ENCODE results near the gene TSNAXIP1. TPM values are rescaled to one million over a fixed set of nuclear protein-coding genes. Genes with fewer than 3 reads are reported as not detected.

TSNAXIP1 gene
- total RNA-seq, 1 experiment from 2014 or later = 0.84 TPM

DNA sequence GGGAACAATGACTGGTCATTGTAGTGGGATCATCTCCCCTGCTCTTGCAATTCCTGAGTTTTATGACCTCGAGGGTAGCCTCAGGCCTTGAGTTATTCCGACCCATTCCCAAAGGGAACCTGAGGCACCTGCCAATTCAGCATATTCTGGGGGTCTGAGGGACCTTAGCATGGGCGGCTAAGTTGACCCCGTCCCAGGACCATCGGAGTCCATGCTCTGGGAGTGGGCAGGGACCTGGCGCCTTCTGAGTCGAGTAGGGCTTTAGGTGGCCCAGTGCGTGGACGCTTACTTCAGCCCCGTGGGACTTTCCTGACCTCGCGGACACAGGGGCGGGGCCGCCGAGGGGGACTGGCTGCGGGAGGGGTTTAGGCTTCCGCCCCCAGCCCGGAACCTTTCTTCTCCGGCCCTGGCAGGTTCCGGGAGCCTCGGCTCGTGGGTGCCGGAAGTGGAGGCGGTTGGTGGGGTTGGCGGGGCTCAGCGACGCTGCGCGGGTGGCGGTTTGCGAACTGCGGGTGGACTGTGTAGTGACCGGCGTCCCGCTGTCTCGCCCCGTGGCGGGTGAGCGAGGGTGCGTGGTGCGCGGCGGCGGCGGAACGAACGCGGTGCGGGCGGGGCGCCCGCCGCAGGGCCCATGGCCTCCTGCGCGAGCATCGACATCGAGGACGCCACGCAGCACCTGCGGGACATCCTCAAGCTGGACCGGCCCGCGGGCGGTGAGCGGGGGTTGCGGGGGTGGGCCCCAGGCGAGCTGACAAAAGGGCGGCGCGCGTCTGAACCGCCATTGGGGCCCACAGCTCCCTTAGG, 66.1 kb downstream of the TSNAXIP1 start, which contains the start of gene EDC4:
TSS of gene EDC4 (plus strand) at position 422 of the 804 bp plus-strand sequence. CDS start at position 632, 210 bp downstream.
- peak within 1 kb of the TSS; percentile 90 for H3K4me3 Mint-ChIP-seq (ENCODE audit: unreplicated experiment)

GRCh38 chr16:67873435-67874370, 67.0 kb downstream of the TSNAXIP1 start:
- no peak for DNase-seq
- H3K4me3 ChIP-seq (ENCODE audit: low read depth, low read length) = peak overlapping the region; percentile 93
- POLR2A ChIA-PET = interaction anchor here (0.7 to 1.0 kb wide), 2 partner anchors 29 to 150 kb away, joined by 3 to 4 read pairs; partner anchors contain the start of genes DDX28 and DUS2
- H3K36me3 ChIP-seq (ENCODE audit: control insufficient read depth, insufficient read depth, low read length) = peaks cover 18% of the 10 kb centered on the region
- BruUV-seq (replicated peaks) = TSS peak; percentile 42
- H3K4me3 Mint-ChIP-seq (ENCODE audit: unreplicated experiment) = peak overlapping the region; percentile 90
- no peaks in the 10 kb centered on the region for H3K27me3 Mint-ChIP-seq (ENCODE audit: insufficient read depth, unreplicated experiment)
- TF ChIP-seq, protein P1, sequence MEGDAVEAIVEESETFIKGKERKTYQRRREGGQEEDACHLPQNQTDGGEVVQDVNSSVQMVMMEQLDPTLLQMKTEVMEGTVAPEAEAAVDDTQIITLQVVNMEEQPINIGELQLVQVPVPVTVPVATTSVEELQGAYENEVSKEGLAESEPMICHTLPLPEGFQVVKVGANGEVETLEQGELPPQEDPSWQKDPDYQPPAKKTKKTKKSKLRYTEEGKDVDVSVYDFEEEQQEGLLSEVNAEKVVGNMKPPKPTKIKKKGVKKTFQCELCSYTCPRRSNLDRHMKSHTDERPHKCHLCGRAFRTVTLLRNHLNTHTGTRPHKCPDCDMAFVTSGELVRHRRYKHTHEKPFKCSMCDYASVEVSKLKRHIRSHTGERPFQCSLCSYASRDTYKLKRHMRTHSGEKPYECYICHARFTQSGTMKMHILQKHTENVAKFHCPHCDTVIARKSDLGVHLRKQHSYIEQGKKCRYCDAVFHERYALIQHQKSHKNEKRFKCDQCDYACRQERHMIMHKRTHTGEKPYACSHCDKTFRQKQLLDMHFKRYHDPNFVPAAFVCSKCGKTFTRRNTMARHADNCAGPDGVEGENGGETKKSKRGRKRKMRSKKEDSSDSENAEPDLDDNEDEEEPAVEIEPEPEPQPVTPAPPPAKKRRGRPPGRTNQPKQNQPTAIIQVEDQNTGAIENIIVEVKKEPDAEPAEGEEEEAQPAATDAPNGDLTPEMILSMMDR (IDR thresholded peaks at IDR 0.05; ENCODE audit: insufficient read depth in 1 of 2, low read depth in 1 of 2, low read length in 1 of 2, severe bottlenecking in 1 of 2, unreplicated experiment in 1 of 2) = no peak
- peaks cover 20% of the 10 kb centered on the region for H3K4me1 Mint-ChIP-seq (ENCODE audit: low read depth, unreplicated experiment)
- H3K27me3 ChIP-seq (replicated peaks; ENCODE audit: control insufficient read depth, insufficient read depth, low read length) = no peaks in the 10 kb centered on the region
- no peaks in the 10 kb centered on the region for H3K9me3 Mint-ChIP-seq (ENCODE audit: unreplicated experiment)
- peaks cover 79% of the 10 kb centered on the region for H3K36me3 Mint-ChIP-seq (ENCODE audit: insufficient read depth, unreplicated experiment)
- CTCF ChIA-PET = interaction anchor here (0.6 to 2.0 kb wide), 5 partner anchors 10 to 67 kb away, joined by 3 to 20 read pairs (median 4); partner anchors contain the start of genes NRN1L, RANBP10 and TSNAXIP1
- H3K4me1 ChIP-seq = peaks cover 7% of the 10 kb centered on the region; the same call in 1 of the 2 replicates
- intact Hi-C loops (cut with micrococcal nuclease; ENCODE audit: unreplicated experiment) = loop anchor here (1.0 to 2.0 kb wide), 3 partner anchors 10 to 57 kb away; partner anchors contain the start of genes CENPT and NUTF2
- H3K27ac Mint-ChIP-seq (ENCODE audit: unreplicated experiment) = peak overlapping the region; percentile 87
- H3K9me3 ChIP-seq = no peaks in the 10 kb centered on the region

More for the DNA sequence above, 66.1 kb downstream of the TSNAXIP1 start, which contains the start of gene EDC4:
- peak; percentile 87 to 91 for DNase-seq
- H3K27ac Mint-ChIP-seq (ENCODE audit: unreplicated experiment) = peak within 1 kb of the TSS; percentile 87
- Histone ChIP-seq H3K4me1 (peaks cover 7% of the 10 kb centered on the region; the same call in 1 of the 2 replicates), H3K9me3 (no peaks in the 10 kb centered on the region), H3K27me3 (replicated peaks; ENCODE audit: control insufficient read depth, insufficient read depth, low read length) (no peaks in the 10 kb centered on the region), H3K4me3 (ENCODE audit: low read depth, low read length) (peak within 1 kb of the TSS; percentile 93), H3K36me3 (ENCODE audit: control insufficient read depth, insufficient read depth, low read length) (peaks cover 20% of the 10 kb centered on the region)
- CTCF ChIA-PET = interaction anchor here (0.6 to 2.0 kb wide), 5 partner anchors 11 to 66 kb away, joined by 3 to 20 read pairs (median 4); partner anchors contain the start of genes NRN1L, RANBP10 and TSNAXIP1
- peaks cover 77% of the 10 kb centered on the region for H3K36me3 Mint-ChIP-seq (ENCODE audit: insufficient read depth, unreplicated experiment)
- no peaks in the 10 kb centered on the region for H3K27me3 Mint-ChIP-seq (ENCODE audit: insufficient read depth, unreplicated experiment)
- BruUV-seq (replicated peaks) = no TSS peak
- POLR2A ChIA-PET = interaction anchor here (0.7 to 1.0 kb wide), 2 partner anchors 28 to 150 kb away, joined by 3 to 4 read pairs; partner anchors contain the start of genes DDX28 and DUS2
- TF ChIP-seq, protein P1 (IDR thresholded peaks at IDR 0.05; ENCODE audit: insufficient read depth in 1 of 2, low read depth in 1 of 2, low read length in 1 of 2, severe bottlenecking in 1 of 2, unreplicated experiment in 1 of 2) = no peak
- intact Hi-C loops (cut with micrococcal nuclease; ENCODE audit: unreplicated experiment) = loop anchor here (1.0 to 2.0 kb wide), 3 partner anchors 10 to 56 kb away; partner anchors contain the start of genes CENPT and NUTF2
- no peaks in the 10 kb centered on the region for H3K9me3 Mint-ChIP-seq (ENCODE audit: unreplicated experiment)
- H3K4me1 Mint-ChIP-seq (ENCODE audit: low read depth, unreplicated experiment) = peaks cover 20% of the 10 kb centered on the region

All from Caco-2 (cell line).